CD4-positive, alpha-beta T cell (primary cell): ENCODE measurements around the gene EEPD1. TPM values are rescaled to one million over a fixed set of nuclear protein-coding genes. Genes with fewer than 3 reads are reported as not detected.

Experiments
- ATAC-seq: fragments of 200-7000 bp; cut with Tn5 transposase; one replicate; pipeline ENCODE4 v1.10.0; 2022; ENCODE audit warnings: mild to moderate bottlenecking; ENCODE audit not compliant: poor library complexity
- CTCF ChIA-PET: fragments of 350-600 bp; sonication (Branson Sonifier 250); formaldehyde crosslinking; loops from one replicate; lab custom pipeline; 2021; ENCODE audit warnings: antibody characterized with exemption, inconsistent platforms; lab: Charles Lee
- POLR2A ChIA-PET: fragments of 350-600 bp; sonication (Branson Sonifier 250); formaldehyde crosslinking; loops from one replicate; lab custom pipeline; 2021; ENCODE audit warnings: antibody characterized with exemption, inconsistent platforms; lab: Charles Lee
- DNase-seq, 14 experiments: peaks; one replicate each; pipeline ENCODE4 v3.0.0-alpha.2; 2013 to 2020; ENCODE audit warnings: mixed read lengths in 2 of 14
- H3K27ac ChIP-seq, 2 donors: one replicate each; pipeline versions ENCODE4 v1.5.1 to v1.7.0; 2013; ENCODE audit warnings: low read length in 2 of 2, low read depth in 1 of 2, mild to moderate bottlenecking in 1 of 2
- H3K27me3 ChIP-seq, 2 experiments: 1 replicate in 1 of 2; 2 replicates in 1 of 2; pipeline versions ENCODE4 v1.6.1 to v1.7.0; 2013; ENCODE audit warnings: low read length in 2 of 2, control low read depth in 1 of 2, mild to moderate bottlenecking in 1 of 2, moderate library complexity in 1 of 2; ENCODE audit not compliant: insufficient read depth in 2 of 2, control insufficient read depth in 1 of 2
- H3K36me3 ChIP-seq: one replicate; pipeline ENCODE4 v1.6.1; 2013; ENCODE audit warnings: low read length, control low read depth; ENCODE audit not compliant: insufficient read depth
- H3K4me1 ChIP-seq: one replicate; pipeline ENCODE4 v1.6.1; 2013; ENCODE audit warnings: low read length, control low read depth; ENCODE audit not compliant: insufficient read depth
- H3K4me3 ChIP-seq: one replicate; pipeline ENCODE4 v1.5.1; 2013; ENCODE audit warnings: mild to moderate bottlenecking, low read length, moderate library complexity
- H3K9me3 ChIP-seq, 2 experiments: 1 replicate in 1 of 2; 2 replicates in 1 of 2; pipeline versions ENCODE4 v1.6.1 to v1.7.0; 2013; ENCODE audit warnings: low read length in 2 of 2, mild to moderate bottlenecking in 2 of 2, control low read depth in 1 of 2, moderate library complexity in 1 of 2; ENCODE audit not compliant: control insufficient read depth in 1 of 2, insufficient read depth in 1 of 2
- H3K27ac Mint-ChIP-seq: one replicate; pipeline ENCODE4 v1.8.0; 2020; ENCODE audit warnings: mixed read lengths
- H3K27me3 Mint-ChIP-seq: one replicate; pipeline ENCODE4 v1.8.0; 2021; ENCODE audit warnings: mixed read lengths
- H3K36me3 Mint-ChIP-seq: one replicate; pipeline ENCODE4 v1.8.0; 2021; ENCODE audit warnings: low read depth, mixed read lengths
- H3K4me1 Mint-ChIP-seq: one replicate; pipeline ENCODE4 v1.8.0; 2021; ENCODE audit warnings: low read depth, mixed read lengths
- H3K4me3 Mint-ChIP-seq: one replicate; pipeline ENCODE4 v1.8.0; 2020; ENCODE audit warnings: mild to moderate bottlenecking, mixed read lengths
- H3K9me3 Mint-ChIP-seq: one replicate; pipeline ENCODE4 v1.8.0; 2020; ENCODE audit warnings: mixed read lengths
- CTCF ChIP-seq: fragments of 200-600 bp; IDR thresholded peaks from one replicate; pipeline ENCODE4 v1.8.0; 2022; ENCODE audit warnings: antibody characterized with exemption, mild to moderate bottlenecking
- intact Hi-C, 2 experiments: fragments of 100-400 bp; cut with DNase I in 1 of 2; cut with micrococcal nuclease in 1 of 2; formaldehyde crosslinking; loops; one replicate each; pipeline versions ENCODE4 v1.15.1 to v1.9.0; 2023 to 2025; cut with DNase I, micrococcal nuclease
- total RNA-seq, 174 experiments: library from RNA in 2 of 174; stranded (reverse) in 2 of 174; gene quantifications; one replicate each; pipeline ENCODE4 v1.2.3 and lab custom pipeline; 2021 to 2026

Gene EEPD1
- total RNA-seq, 2 experiments from 2014 or later, result 4.4 to 4.6 TPM

- H3K4me3 ChIP-seq, result no peak overlapping the region
- CTCF ChIA-PET, result no interaction called here
- no peak overlapping the region for H3K27ac Mint-ChIP-seq
- H3K4me1 ChIP-seq, result no peaks in the 10 kb centered on the region
- POLR2A ChIA-PET, result no interaction called here
- H3K4me3 Mint-ChIP-seq, result no peak overlapping the region
- no peaks in the 10 kb centered on the region for H3K27me3 ChIP-seq
- no peaks in the 10 kb centered on the region for H3K9me3 Mint-ChIP-seq
- H3K4me1 Mint-ChIP-seq, result no peaks in the 10 kb centered on the region
- DNase-seq (no peak), ATAC-seq (no peak)
- H3K36me3 Mint-ChIP-seq, result no peaks in the 10 kb centered on the region
- intact Hi-C loops, result no loop called here
- no peaks in the 10 kb centered on the region for H3K9me3 ChIP-seq
- H3K27ac ChIP-seq, result no peak overlapping the region
- no peaks in the 10 kb centered on the region for H3K27me3 Mint-ChIP-seq
- TF ChIP-seq CTCF, result no peak
- no peaks in the 10 kb centered on the region for H3K36me3 ChIP-seq
These were observed 73.1 kb downstream of the EEPD1 start for GRCh38 chr7:36226151-36226550.

GRCh38 chr7:36227223-36227622, 74.2 kb downstream of the EEPD1 start:
- no peak overlapping the region for H3K27ac Mint-ChIP-seq

GRCh38 chr7:36228039-36228438, 75.0 kb downstream of the EEPD1 start:
- H3K27ac Mint-ChIP-seq, result no peak overlapping the region
- H3K9me3 ChIP-seq, result no peaks in the 10 kb centered on the region
- no peak overlapping the region for H3K4me3 Mint-ChIP-seq
- POLR2A ChIA-PET, result no interaction called here
- H3K36me3 ChIP-seq, result no peaks in the 10 kb centered on the region
- CTCF ChIA-PET, result no interaction called here
- H3K4me1 ChIP-seq, result no peaks in the 10 kb centered on the region
- TF ChIP-seq CTCF, result no peak
- no peak overlapping the region for H3K27ac ChIP-seq
- H3K36me3 Mint-ChIP-seq, result no peaks in the 10 kb centered on the region
- H3K27me3 Mint-ChIP-seq, result no peaks in the 10 kb centered on the region
- no peaks in the 10 kb centered on the region for H3K27me3 ChIP-seq
- no peaks in the 10 kb centered on the region for H3K9me3 Mint-ChIP-seq
- intact Hi-C loops, result no loop called here
- H3K4me3 ChIP-seq, result no peak overlapping the region
- DNase-seq, result no peak
- H3K4me1 Mint-ChIP-seq, result no peaks in the 10 kb centered on the region
- no peak for ATAC-seq

More at GRCh38 chr7:36227223-36227622, 74.2 kb downstream of the EEPD1 start:
- CTCF ChIA-PET, result no interaction called here
- Mint-ChIP-seq H3K4me1 (no peaks in the 10 kb centered on the region), H3K4me3 (no peak overlapping the region), H3K27me3 (no peaks in the 10 kb centered on the region), H3K36me3 (no peaks in the 10 kb centered on the region), H3K9me3 (no peaks in the 10 kb centered on the region)
- Histone ChIP-seq H3K9me3 (no peaks in the 10 kb centered on the region), H3K4me1 (no peaks in the 10 kb centered on the region), H3K27ac (no peak overlapping the region), H3K27me3 (no peaks in the 10 kb centered on the region), H3K36me3 (no peaks in the 10 kb centered on the region), H3K4me3 (no peak overlapping the region)
- DNase-seq, result no peak
- TF ChIP-seq CTCF, result no peak
- POLR2A ChIA-PET, result no interaction called here
- ATAC-seq, result no peak
- intact Hi-C loops, result no loop called here
